ES-I3 (cell line): ENCODE results near the gene LARP6.
"Not testable (repeated sequence)": the region's sequence is repeated elsewhere in the genome, so short reads cannot be mapped to it uniquely, and the experiment has no call there.

ENCODE experiments used
- H3K36me3 ChIP-seq: 2 replicates; pipeline ENCODE4 v1.6.1; 2013; ENCODE audit warnings: mild to moderate bottlenecking, low read length, control low read depth, moderate library complexity; ENCODE audit not compliant: insufficient read depth
- H3K4me1 ChIP-seq: 2 replicates; pipeline ENCODE4 v1.6.1; 2013; ENCODE audit warnings: mild to moderate bottlenecking, control low read depth, low read length; ENCODE audit not compliant: insufficient read depth
- H3K9ac ChIP-seq: 2 replicates; pipeline ENCODE4 v1.6.1; 2013; ENCODE audit warnings: low read depth, mild to moderate bottlenecking, low read length, moderate library complexity
- H3K9me3 ChIP-seq: 2 replicates; pipeline ENCODE4 v1.6.1; 2013; ENCODE audit warnings: mild to moderate bottlenecking, low read length, moderate library complexity; ENCODE audit not compliant: control insufficient read depth, insufficient read depth

Gene LARP6

DNA sequence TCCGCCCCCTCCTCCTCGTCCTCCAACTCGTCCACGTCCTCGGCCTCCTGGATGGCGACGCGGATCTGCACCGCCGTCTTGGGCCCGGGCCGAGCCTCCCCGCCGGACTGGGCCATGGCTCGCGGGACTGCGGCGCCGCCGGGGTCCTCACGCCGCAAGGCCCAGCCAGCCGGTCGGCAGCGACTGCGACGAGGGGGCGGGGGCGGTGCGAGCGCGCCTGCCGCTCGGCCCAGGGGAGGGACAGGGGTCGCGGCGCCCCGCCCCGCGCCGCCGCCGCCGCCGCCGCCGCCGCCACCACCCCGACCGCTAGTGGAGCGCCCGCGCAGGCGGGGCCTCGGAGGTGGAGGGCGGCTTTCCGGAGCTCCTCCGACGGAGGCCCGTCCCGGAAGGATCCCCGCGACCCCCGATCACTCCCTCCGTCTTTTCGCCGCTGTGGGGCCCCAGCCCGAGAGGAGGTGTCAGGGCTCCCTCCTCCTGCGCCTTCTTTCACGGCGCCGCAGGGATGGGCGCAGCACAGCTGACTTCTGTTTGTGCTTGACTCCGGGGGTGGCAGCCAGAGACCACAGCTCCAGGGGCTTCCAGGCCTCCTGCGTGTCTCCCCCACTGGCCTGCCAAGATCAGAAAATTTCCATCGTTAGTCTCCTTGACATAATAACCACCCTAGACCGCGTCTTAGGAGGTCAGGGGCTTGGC, at the start of gene LARP6:
LARP6 (minus strand) TSS at position 185 of the 693 bp plus-strand sequence; CDS start at position 116, 69 bp downstream.
- peak within 1 kb of the TSS; percentile 77 for H3K9ac ChIP-seq
- H3K36me3 ChIP-seq, result no peaks in the 10 kb centered on the region
- peaks cover 8% of the 10 kb centered on the region for H3K4me1 ChIP-seq
- H3K9me3 ChIP-seq, result no peaks in the 10 kb centered on the region

DNA sequence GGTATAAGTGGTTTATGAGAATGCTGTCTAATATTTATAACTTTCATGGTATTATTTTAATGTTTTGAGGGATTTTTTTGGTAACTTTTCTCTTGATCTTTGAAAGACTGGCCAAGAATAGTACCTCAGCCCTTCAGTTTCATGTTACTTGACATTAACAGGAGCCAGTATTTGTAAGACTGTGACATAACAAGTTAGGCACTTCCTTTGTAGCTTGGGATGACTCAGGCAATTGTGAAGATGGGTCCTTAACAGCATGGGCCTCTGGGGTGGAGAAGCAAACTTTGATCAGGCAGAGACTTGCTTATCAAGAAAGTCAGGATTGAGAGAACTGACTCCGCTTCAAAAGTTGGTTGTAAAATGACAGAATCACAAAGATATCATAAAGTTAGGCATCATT, 48.1 kb upstream of the LARP6 start:
- H3K4me1 ChIP-seq, result peaks cover 12% of the 10 kb centered on the region
- H3K9me3 ChIP-seq, result no peaks in the 10 kb centered on the region
- H3K9ac ChIP-seq, result no peak overlapping the region
- no peaks in the 10 kb centered on the region; the same call in 1 of the 2 replicates for H3K36me3 ChIP-seq

GRCh38 chr15:70892912-70893560, 39.1 kb upstream of the LARP6 start:
- H3K4me1 ChIP-seq, result no peaks in the 10 kb centered on the region
- H3K9me3 ChIP-seq, result no peaks in the 10 kb centered on the region
- peak overlapping the region; percentile 94; the same call in 1 of the 2 replicates for H3K9ac ChIP-seq
- no peaks in the 10 kb centered on the region for H3K36me3 ChIP-seq

DNA sequence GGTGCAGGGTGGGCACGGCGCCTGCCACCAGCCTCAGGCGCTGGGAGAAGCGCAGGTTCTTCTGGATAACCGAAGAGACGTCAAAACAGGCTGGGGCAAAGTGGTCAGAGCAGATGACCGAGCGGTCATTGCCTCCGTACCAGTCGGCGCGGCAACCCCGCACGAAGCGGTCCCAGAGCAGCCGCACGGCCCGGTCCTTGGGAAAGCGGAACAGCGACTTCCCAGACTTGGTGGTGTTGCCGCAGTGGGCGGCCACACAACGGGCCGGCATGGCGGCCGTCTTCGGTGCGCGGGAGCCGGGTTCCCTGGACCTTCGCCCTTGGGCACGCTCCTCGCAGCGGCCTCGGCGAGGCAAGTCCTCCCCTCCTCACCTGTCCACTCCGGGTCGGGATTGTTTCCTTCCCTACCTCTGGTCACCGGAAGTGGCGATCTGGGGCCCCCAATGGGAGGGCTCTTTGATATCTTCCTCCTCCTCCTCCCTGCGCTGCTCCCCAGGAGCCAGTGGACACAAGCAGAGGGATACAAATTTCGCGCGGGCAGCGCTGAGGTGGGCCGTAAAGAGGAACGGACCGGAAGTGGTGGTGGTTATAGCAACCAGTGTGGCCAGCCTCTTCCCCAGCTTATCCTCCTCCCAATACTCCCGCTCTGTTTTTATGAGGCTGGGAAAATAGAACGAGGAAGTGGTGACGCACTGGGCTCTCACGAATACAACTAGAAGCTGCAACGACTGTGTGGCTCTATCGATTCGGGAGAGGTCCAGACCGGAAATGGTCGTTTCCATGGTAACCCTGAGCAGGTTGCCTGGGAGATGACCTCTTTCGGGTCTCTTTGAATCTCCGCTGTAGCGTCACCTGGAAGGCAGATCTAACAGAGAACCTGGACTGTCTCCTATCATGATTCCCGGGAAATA, 38.3 kb upstream of the LARP6 start, which contains the start of the genes LRRC49 and THAP10:
LRRC49 (plus strand) TSS at position 825 of the 910 bp plus-strand sequence; CDS start at position 894, 69 bp downstream.
THAP10 (minus strand) TSS at position 432 of the 910 bp plus-strand sequence; CDS start at position 271, 161 bp downstream.
- no peaks in the 10 kb centered on the region for H3K9me3 ChIP-seq
- peak within 1 kb of the TSS; percentile 94 for H3K9ac ChIP-seq
- H3K36me3 ChIP-seq, result no peaks in the 10 kb centered on the region
- no peaks in the 10 kb centered on the region for H3K4me1 ChIP-seq

GRCh38 chr15:70882361-70882760, 28.4 kb upstream of the LARP6 start:
- no peaks in the 10 kb centered on the region for H3K9me3 ChIP-seq
- no peak overlapping the region for H3K9ac ChIP-seq
- no peaks in the 10 kb centered on the region for H3K4me1 ChIP-seq
- no peaks in the 10 kb centered on the region for H3K36me3 ChIP-seq

- no peaks in the 10 kb centered on the region for H3K36me3 ChIP-seq
- H3K4me1 ChIP-seq, result no peaks in the 10 kb centered on the region
- H3K9me3 ChIP-seq, result no peaks in the 10 kb centered on the region
- no peak overlapping the region for H3K9ac ChIP-seq
Observed at GRCh38 chr15:70880781-70881180, 26.8 kb upstream of the LARP6 start.

DNA sequence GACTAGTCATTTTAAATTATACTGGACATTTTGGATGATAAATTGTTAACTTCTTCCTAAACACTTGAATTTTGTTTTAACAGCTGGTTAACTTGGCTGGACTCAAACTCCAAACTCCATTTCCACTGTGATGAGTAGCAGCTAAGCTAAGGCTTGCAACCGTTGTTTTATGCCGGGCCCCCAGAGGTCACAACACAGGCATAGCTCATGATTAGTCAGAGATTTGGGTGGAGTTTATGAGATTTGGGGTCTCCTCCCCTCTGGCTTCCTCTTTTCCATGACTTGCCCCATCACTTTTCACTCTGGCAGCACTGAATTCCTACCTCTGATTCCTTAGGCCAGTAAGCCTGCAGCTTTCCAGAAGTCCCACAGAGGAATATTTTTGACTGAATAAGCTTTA, 25.4 kb upstream of the LARP6 start:
- Histone ChIP-seq H3K9me3 (no peaks in the 10 kb centered on the region), H3K4me1 (no peaks in the 10 kb centered on the region), H3K36me3 (no peaks in the 10 kb centered on the region), H3K9ac (no peak overlapping the region)

DNA sequence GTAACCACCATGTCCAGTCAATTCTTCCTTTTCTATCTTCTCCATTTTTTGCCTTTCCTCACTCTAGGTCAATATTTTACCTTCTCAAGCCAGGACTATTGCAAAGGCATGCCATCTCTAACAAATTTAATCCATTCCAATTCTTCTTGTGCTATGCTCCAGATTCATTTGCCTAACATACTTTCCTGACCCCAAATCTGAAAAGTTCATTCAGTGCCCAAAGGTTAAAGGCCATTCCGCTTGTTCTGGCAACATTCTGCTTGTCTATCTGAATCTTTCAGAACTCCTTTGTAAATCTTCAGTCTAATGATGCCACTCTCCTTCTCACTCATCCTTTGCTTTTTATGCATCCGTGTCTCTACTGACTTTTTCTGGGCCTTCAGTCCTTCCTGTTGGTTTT, 22.7 kb upstream of the LARP6 start:
- H3K9ac ChIP-seq, result no peak overlapping the region
- H3K36me3 ChIP-seq, result no peaks in the 10 kb centered on the region
- no peaks in the 10 kb centered on the region for H3K9me3 ChIP-seq
- H3K4me1 ChIP-seq, result no peaks in the 10 kb centered on the region

- Histone ChIP-seq H3K4me1 (no peaks in the 10 kb centered on the region), H3K9ac (no peak overlapping the region), H3K9me3 (no peaks in the 10 kb centered on the region), H3K36me3 (no peaks in the 10 kb centered on the region)
Observed at GRCh38 chr15:70876011-70876410, 22.1 kb upstream of the LARP6 start.

GRCh38 chr15:70875001-70875782, 21.2 kb upstream of the LARP6 start:
- Histone ChIP-seq H3K9ac (no peak overlapping the region), H3K9me3 (no peaks in the 10 kb centered on the region), H3K36me3 (no peaks in the 10 kb centered on the region), H3K4me1 (no peaks in the 10 kb centered on the region)

DNA sequence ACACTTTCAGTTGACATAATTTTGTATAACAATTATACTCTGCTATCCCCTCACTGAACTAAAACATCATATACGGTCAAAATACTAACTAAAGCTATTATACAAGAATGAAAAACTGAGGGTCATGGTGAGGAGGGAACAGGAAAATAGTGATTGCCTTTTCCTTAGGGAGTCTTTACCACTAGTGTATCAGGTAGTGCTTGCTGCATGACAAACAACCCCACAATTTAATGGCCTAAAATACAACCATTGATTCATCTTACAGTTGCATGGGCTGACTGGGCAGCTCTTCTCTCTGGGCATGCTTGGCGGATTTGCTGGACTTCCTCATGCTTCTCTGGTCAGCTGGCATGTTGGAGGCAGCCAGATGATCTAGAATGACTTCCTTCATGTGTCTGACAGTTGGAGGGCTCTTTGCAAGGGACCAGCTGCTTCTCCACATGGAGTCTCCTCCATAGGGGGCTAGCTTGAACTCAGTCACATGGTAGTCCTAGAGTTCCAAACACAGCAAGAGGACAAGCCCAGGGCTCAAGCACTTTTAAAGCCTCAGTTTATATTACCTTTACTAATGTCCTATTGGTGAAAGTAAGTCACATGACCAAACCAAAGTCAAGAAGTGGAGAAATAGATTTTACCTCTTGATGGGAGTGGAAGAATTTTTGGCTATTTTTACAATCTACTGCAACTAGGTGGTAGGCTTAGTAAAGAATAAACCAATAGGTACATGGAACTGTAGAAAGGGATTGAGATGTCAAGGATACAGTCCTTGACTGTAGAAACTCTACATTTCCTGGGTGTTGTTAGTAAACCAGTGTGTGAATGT, 19.5 kb upstream of the LARP6 start:
- no peaks in the 10 kb centered on the region for H3K36me3 ChIP-seq
- no peaks in the 10 kb centered on the region for H3K9me3 ChIP-seq
- no peak overlapping the region for H3K9ac ChIP-seq
- H3K4me1 ChIP-seq, result no peaks in the 10 kb centered on the region

GRCh38 chr15:70871490-70871889, 17.5 kb upstream of the LARP6 start:
- H3K4me1 ChIP-seq, result not testable (repeated sequence)

DNA sequence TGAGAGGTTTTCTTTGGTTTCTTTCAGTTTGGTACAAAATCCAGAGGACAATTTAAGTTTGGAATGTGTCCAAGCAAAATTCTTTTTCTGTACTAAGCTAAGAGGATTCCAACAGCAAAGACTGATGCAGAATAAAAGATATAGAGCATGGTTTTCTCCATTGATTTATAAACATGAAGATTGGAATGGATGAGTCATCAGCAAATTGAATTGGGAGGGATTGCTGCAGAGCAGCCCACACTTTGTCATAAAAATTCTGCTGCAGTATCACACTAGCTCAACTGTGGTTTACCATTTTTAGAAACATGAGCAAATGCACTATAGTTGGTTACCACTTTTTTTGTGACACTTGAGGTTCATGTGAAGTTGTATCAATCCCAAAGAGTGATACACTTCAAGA, 16.1 kb upstream of the LARP6 start:
- no peak overlapping the region for H3K9ac ChIP-seq
- no peaks in the 10 kb centered on the region for H3K36me3 ChIP-seq
- H3K4me1 ChIP-seq, result no peaks in the 10 kb centered on the region
- no peaks in the 10 kb centered on the region for H3K9me3 ChIP-seq

More at GRCh38 chr15:70871490-70871889, 17.5 kb upstream of the LARP6 start:
- not testable (repeated sequence) for H3K9ac ChIP-seq, H3K9me3 ChIP-seq, H3K36me3 ChIP-seq
